Activated naive CD4-positive, alpha-beta T cell (primary cell): ENCODE data around the gene SH3RF1.
"Not testable (repeated sequence)": the region's sequence is repeated elsewhere in the genome, so short reads cannot be mapped to it uniquely, and the experiment has no call there.

Source experiments
- DNase-seq, 4 experiments: peaks; one replicate each; lab custom pipeline; 2025; lab: John Stamatoyannopoulos, UW

Gene SH3RF1

DNA sequence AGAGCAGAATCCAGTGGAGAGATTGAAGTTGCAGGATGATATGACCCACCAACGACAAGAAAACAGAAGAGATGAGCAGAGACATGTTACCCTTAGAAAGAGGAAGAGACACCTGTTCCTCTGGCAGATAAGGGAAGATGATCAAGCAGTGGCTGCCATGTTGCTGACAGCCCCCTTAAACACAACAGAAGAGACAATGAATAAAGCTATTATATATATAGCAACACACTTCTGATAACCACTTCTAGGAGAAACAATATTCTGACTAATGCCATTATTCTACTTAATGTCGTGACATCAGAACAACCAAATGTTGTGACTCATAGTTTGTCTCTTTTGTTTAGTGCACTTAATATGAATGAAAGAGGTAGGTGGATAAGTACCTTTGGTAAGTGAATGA is 44.9 kb downstream of the SH3RF1 start:
- no peak for DNase-seq

DNA sequence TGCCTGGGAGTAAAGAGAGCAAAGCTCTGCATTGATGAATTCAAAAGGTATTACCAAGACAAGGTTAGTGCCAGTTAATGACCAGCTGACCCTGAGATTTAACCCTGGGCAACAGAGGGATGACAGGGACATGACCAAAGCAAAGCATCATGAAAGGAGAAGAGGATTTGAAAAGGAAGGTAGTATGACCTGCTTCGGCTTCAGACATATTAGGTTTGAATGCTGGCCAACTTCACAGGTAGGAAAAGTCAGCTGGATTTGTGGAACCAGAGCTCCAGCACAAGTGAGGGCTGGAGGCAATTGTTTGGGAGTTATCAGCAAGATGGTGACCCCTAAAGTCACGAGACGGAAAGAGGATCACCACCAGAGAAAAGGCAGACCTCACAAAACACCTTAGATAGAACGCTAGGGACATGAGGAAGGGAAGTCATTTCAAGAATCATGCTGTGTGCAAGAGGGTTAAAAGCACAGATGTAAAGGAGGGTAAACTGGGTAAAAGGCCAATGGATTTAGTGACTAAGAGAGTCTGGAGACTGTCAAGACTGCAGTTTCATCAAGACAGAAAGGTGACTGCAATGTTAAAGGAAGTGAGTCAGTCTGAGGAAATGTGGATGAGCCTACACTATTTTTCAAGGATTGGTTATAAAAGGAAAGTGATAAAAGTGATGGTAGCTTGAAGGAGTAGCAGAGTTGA is 45.6 kb downstream of the SH3RF1 start:
- no peak for DNase-seq

DNA sequence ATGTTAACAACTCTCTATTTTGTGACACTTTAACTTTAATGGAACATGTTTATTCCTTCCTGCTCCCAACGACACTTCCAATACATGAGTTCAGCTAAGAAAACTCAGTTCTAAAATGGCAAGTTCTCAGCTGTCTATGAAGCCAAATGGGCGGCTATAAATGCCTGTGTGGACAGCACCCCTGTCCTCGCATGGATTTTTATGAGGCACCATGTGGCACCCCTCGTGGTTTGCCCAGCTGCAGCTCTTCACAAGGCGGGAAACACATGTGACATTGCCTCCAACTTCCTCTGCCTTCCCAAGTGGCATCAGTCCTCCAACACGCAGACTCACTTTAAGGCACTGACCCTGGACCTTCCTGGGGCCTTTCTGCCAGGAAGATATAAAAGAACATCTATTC is 48.0 kb downstream of the SH3RF1 start:
- DNase-seq: no peak

DNA sequence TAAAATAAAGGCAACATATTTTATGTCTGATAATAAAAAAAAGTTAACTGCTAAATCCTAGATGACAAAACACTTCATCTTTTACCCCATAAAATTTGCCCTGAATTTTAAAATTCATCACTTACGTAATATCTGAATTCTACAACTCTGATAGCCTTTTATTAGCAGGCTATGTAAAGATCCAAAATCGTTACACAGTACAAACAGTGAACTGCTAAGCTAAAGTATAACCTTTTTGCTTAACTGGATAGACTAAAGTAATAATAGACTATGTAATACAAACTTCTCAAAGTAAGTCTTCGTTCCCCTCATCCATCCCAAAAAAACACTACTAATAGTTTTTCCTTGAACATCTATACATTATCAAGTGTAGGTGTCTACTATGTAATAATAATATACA is 49.1 kb downstream of the SH3RF1 start:
- no peak for DNase-seq

DNA sequence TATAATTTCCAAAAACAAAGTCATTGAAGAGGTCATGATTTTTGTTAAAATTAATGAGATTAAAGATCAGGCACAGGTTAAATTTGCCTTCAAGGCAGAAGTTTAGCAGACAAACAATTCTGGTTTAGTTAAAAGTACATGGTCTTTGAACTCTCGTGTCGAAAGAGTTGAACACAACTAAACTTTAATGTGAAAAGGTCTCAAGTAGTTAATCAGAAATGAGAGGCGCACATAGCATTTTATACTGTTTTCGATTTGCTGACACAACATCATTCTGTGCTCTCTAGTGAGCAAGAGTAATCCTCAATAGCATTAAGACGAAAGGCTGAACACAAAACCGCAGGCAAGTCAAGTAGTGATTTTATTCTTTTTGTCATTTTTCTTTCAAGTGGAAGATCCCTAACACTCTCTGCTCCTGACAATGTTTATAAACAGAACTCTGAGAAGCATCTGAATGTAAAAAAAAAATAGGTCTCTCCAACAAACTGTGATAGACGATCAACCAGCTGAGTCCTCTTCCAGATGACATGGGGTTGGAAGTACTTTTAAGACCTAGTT is 49.8 kb downstream of the SH3RF1 start:
- DNase-seq: no peak

DNA sequence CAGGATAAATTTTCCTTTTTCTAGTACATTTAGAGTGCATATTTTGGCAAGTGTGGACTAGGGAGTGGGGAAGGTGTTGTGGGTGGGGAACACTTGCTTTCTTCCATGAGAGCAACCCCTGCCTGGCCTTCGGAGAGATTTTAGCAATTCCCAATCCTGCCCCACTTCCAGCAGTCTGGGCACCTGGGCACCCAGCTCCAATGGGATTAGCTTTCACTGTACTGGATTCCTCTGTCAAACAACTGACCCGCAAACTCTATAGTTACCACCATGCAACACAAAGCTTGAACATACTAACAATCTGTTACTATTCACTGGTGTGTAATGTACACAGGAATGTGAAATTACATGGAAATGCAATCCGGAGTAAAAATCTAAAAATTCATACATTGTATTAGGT is 50.3 kb downstream of the SH3RF1 start:
- no peak for DNase-seq

DNA sequence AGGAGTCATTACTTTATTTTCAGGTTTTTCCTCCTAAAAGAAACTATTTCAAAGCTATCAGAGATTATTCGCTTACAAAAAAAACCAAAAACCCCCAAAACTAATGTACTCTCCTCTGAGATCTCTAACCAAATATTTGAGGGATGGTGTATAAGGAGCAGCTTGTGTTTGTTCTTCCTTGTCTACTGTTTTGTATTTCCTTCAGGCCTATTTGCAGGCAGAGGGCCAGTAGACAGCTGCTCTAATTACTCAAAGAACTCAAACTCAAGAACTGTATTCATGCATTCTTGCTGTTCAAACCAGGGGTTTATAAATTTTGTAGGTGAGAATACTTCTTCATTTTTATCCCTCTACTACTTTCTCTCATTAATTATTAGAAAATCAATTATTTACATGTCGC is 51.3 kb downstream of the SH3RF1 start:
- DNase-seq: no peak

DNA sequence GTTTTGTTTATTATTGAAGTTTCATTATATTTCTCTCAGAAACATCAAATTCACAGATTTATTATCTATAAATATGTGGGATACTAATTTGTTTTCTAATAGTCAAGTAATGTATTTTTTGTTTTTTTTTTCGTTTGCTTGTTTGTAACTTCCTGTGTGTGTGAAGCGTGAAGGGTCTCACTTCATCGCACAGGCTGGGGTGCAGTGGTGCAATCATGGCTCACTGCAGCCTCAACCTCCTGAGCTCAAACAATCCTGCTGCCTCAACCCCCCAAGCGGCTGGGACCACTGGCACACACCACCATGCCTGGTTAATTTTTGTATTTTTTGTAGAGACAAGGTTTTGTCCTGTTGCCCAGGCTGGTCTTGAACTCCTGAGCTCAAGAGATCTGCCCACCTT is 55.1 kb downstream of the SH3RF1 start:
- no peak for DNase-seq

DNA sequence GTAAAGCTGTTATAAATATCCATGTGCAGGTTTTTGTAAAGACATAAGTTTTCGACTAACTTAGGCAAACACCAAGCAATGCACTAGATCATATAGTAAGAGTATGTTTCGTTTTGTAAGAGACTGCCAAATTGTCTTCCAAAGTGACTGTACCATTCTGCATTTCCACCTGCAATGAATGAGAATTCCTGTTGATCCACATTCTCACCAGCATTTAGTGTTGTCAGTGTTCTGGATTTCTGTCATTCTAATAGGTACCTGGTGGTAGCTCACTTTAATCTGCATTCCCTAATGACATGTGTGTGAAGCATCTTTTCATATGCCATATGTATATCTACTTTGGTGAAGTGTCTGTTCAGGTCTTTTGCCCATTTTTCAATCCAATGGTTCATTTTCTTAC is 57.8 kb downstream of the SH3RF1 start:
- DNase-seq: no peak

DNA sequence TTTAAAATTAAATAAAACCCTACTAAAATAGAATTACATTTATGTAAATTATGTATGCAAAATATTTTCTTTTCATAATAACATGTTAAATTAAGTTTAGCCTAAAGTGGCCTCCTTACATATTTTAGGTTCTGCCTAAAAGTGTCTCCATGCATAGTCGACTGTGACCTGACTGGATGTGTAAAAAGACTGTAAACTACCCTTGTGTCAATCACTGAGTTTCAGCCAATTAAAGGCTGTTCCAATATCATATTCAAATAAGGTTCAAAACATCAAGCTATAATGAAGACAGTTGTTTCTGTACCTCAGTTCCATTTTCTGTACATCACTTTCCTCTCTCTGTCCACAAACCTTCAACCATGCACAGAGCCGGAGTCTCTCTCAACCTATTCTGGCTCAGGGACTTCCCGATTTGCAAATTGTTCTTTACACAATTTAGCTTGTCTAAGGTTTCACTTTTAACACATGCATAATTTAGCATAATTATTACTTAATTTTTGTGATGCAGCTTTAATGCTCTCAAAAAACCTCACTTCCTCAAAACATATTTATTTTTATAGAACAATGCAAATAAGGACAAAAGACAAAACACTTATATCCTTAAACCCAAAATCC is 60.1 kb downstream of the SH3RF1 start:
- DNase-seq: no peak

DNA sequence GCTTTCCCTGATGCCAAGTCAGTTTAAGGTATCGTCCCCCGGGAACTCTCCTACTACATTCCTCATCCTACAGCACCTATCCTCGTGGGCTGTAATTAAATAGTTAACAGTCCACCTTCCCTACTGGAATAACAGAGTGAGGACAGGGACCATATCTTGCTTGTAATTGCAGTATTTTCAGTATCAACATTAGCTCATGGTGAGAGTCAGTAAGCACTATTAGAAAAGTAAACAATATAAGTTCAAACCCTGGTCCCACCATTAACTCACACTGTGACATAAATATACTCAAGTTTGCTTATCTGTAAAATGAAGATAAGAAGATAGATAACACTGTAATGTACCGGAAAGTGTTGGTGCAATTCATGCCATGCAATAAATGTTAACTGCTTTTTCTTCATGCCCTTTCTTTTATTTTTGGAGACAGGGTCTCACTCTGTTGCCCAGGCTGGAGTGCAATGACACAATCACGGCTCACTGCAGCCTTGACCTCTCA is 61.3 kb downstream of the SH3RF1 start:
- no peak for DNase-seq

DNA sequence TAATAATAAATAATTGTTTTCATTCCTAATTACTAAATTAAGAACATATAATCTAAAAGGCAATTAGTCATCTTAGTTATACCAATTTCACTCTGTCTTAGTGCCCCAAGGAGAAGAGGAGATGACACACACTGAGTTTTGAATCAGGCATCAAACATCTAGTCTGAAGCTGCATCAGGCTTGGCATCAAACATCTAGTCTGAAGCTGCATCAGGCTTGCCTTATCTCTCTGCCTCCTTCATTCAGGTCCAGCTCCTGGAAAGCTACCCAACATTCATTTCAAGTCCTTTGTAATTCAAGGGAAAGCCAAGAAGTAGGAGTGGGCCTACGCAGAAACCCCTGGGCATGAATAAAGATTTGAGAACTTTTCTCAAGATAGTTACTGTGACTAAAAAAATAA is 62.2 kb downstream of the SH3RF1 start:
- no peak for DNase-seq

DNA sequence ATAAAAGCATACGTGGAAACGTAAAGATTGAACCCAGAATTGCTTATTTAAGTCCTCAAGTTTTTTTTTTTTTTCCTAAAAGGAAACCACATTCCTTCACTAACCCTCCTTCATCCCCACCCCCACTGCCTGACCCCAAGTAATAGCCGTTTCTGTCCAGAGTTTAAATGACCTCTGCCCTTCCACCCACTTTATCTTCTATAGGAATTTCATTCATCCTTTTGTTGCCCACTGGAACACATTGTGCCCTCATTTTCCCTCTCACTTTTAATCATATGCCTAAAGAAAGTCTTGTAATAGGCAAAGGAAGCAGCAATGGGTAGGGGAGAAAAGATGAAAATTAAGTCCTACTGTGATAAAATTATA is 62.7 kb downstream of the SH3RF1 start:
- DNase-seq: no peak

DNA sequence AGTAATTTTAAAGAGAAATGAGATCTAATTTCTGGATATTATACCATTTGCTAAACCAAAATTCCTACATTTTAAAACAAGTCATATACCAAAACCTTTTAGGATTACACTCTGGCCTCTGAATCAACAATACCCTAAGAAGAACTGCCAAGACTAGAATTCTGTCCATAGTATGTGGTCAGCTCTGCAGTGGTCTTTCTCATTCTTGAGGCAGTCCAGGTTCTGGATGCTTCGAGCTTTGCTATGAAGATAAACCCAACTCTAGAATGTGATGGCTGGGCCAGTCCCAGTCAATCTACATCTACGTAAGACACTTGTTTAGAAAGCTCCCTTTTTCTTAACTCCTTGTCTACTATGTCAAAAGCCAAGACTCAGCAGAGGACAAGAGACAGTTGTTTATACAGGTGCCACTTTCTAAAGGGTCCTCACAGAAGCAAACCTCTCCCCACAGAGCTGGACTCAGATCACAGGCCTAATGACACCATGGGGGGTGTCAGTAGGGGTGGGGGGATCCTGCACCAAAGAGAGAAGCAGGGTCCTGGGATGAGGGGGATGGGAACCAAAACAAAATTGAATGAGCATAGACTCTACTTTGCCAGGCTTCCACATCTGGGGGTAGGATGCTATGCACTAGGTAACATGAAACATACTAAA is 63.2 kb downstream of the SH3RF1 start:
- DNase-seq: no peak

DNA sequence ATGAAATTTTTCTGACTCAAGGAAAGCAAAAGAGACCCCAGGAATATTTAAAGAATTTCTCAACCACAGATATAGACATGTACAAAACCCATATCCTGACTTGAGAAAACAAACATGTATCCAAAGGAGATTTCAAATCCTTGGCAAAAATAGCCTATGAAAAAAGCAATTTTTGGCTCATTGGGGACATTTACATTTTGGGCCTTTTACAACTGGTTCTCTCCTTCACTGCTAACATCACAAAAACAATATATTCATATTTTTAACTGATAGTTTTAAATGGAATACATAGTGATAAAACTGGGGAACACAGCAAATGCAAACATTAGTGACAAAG is 65.0 kb downstream of the SH3RF1 start:
- no peak for DNase-seq

DNA sequence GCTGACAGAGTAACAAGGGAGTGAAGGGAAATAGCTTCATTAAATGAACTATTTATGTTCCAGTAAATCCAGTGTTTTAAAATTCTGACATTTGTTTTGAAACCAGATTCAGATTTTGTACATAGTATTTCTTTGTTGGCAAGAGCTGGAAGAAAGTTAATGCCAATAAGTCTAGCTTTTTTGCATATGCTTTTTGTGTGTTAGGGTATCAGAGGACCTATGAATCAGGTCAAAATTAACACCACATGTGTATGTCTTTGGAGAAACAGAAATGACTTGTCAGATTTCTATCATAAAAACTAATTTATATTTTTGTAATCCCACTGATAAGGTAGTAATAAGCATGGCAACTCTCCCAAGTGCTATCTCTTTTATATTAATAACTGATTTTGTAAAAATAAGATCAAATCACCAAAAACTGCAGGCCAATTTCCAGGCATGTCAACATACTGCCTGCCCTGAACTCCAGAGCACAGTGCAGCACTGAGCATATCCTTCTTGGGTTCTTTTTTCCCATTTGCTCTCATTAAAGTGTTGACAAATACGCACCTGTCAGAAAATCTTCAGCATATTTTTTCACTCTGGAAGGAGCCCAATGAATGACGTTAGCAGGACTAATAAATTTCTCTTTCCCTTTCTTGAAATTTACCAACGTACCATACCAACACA is 65.5 kb downstream of the SH3RF1 start:
- DNase-seq: no peak

DNA sequence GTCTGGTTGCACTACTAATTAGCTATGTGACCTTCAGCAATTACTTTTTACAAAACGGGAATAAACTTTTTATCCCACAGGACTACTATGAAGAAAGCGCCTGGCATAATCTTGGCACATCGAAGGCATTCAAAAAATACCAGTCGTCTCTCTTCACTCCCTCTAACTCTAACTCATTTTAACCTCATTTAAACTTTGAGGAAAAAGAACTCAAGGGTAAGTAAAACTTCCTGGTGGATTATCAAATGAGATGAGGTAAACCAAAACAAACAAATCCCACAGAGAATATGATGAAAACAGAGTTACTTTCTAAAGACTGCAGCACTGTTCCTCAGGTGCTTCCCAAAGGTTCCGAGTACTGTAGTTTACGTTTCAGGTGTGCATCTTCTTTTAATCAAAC is 66.9 kb downstream of the SH3RF1 start:
- no peak for DNase-seq

DNA sequence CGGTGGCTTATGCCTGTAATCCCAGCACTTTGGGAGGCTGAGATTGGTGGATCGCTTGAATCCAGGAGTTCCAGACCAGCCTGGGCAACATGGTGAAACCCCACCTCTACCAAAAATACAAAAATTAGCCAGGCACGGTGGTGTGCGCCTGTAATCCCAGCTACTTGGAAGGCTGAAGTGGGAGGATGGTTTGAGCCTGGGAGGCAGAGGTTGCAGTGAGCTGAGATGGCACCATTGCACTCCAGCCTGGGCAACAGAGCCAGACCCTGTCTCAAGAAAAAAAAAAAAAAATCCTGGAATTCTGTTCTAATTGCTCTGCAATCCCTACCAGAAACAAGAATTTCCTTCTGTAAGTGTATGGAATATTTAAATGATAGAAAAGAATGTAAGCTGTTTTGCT is 67.5 kb downstream of the SH3RF1 start:
- not testable (repeated sequence) for DNase-seq

DNA sequence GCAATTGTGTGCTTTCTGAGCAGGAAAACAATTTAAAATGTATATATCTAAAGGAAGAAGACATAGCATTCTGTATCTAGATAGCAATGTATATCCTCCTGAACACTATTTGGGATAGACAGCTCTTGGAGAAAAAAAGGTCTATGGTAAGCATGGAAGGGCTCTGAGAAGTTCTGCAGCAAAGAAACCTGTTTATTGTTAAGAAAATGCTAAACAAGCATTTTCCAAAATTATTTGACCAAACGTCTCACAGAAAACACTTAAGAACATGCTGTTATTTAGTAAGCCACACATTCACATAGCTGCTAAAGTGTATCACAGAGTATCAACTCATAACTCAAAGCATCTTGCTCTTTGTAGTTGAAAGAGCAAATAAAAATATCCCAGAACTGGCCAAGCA is 67.9 kb downstream of the SH3RF1 start:
- DNase-seq: no peak

DNA sequence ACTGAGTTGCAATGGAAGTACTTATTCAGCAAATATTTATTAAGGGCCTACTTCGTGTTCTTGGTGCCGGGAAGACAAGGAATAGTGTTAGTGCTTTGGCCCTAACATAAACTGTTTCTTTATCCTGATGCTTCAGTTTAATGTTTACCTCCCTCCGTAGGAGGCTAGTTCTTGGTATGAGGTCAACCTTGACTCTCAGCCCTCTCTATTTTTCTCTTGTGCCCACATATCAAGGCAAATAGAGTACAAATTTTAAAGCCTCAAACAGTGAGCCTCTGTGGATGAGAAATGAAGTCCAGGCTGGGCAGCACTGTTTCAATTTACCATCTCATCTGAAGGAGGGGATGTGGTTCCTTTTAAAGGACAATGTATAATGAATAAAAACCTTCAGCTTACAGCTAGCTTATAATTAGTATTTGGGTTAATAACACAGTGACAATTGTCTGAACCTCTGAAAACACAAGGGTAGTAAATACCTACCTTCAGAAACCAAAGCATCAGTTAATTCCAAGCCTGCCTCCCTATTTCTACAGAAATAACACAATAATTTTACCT is 68.5 kb downstream of the SH3RF1 start:
- no peak for DNase-seq

DNA sequence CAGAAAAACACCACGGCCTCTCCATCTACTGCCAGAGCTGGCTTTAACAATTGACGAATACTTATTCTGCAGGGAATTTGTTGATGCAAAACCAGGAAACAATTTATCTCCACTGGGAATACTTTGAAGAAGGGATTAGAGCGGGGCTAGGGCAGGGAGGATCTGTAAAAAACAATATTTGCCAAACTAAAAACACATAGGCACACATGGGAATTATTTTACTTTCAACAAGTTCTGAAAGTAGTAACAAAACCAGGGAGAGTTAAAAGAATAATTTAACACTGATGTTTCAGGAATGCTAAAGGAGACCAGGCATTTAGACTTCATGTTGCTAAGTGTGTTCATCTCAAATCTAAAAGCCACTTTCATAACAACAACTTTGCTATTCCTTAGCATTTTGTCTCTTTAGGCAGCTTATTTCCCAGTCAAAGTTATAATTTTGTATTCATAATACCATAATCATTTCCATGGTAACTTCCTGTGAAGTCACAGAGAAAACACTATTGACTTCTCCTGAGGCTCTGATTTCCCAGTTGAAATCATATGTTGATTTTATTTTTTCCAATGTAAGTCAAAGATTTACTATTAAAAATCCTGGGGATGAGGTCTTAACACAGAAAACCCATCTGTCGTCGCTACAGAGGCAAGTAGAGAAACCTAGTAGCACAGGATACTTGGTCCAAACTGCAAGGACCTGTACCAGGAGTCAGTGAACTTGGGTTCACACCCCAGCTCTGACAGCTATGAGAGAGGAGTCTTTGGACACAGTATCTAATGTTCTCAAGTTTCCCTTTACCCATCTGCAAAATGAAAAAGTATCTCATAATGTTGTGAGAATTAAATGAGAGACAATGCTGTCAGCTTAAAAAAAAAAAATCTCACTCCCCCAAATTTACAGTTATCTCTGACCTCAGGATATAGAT is 69.3 kb downstream of the SH3RF1 start:
- no peak for DNase-seq
